Kidney epithelial cell (primary cell): ENCODE measurements around the gene MYO5C. TPM values are rescaled to one million over a fixed set of nuclear protein-coding genes. Genes with fewer than 3 reads are reported as not detected.

Experiments used
- DNase-seq: peaks from one replicate; pipeline ENCODE4 v3.0.0-alpha.2; 2010; ENCODE audit warnings: low read depth
- H3K27me3 ChIP-seq: 2 replicates; pipeline ENCODE4 v1.6.0; 2011; ENCODE audit warnings: low read length; ENCODE audit not compliant: control insufficient read depth, insufficient read depth
- H3K36me3 ChIP-seq: 2 replicates; pipeline ENCODE4 v1.5.1; 2011; ENCODE audit warnings: low read length; ENCODE audit not compliant: control insufficient read depth, insufficient read depth
- H3K4me3 ChIP-seq: 2 replicates; pipeline ENCODE4 v1.5.1; 2011; ENCODE audit warnings: low read depth, mild to moderate bottlenecking, control low read depth, low read length
- total RNA-seq: library from RNA; depleted of rRNA; stranded (reverse); fragments of >200 nt; gene quantifications from 2 replicates; pipeline ENCODE4 v1.2.3, GENCODE V29; 2015
- TF ChIP-seq, protein P1 (sequence below): IDR thresholded peaks from 2 replicates; pipeline ENCODE4 v1.5.1; 2011; ENCODE audit warnings: mild to moderate bottlenecking, moderate library complexity, low read length, control low read depth, inconsistent platforms; ENCODE audit not compliant: insufficient read depth, poor library complexity, severe bottlenecking

The MYO5C gene
- total RNA-seq, 1 donor from 2014 or later: 26.4 TPM

DNA sequence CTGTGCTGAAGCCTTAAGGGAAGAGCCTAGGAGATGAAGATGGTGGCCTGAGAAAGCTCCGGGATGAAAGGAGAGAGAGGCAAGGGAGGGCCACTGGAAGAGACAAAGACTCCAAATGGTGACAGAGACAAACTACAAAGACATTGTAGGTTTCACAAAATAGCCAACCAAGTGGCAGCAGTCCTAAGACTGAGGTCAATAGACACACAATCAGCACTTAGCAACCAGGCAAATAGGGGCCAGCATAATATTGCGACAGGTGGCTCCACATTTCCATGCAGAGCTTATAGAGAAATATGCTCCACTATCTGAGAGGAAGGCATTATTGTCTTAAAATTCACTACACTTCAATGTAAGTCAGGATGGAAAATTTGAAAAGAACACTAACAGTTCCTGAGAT, 22.1 kb upstream of the MYO5C start:
- no peaks in the 10 kb centered on the region for H3K27me3 ChIP-seq
- peaks cover 1% of the 10 kb centered on the region for H3K36me3 ChIP-seq
- TF ChIP-seq, protein P1, sequence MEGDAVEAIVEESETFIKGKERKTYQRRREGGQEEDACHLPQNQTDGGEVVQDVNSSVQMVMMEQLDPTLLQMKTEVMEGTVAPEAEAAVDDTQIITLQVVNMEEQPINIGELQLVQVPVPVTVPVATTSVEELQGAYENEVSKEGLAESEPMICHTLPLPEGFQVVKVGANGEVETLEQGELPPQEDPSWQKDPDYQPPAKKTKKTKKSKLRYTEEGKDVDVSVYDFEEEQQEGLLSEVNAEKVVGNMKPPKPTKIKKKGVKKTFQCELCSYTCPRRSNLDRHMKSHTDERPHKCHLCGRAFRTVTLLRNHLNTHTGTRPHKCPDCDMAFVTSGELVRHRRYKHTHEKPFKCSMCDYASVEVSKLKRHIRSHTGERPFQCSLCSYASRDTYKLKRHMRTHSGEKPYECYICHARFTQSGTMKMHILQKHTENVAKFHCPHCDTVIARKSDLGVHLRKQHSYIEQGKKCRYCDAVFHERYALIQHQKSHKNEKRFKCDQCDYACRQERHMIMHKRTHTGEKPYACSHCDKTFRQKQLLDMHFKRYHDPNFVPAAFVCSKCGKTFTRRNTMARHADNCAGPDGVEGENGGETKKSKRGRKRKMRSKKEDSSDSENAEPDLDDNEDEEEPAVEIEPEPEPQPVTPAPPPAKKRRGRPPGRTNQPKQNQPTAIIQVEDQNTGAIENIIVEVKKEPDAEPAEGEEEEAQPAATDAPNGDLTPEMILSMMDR: no peak
- no peak for DNase-seq
- no peak overlapping the region for H3K4me3 ChIP-seq

GRCh38 chr15:52317022-52317421, 21.4 kb upstream of the MYO5C start:
- H3K36me3 ChIP-seq: peaks cover 1% of the 10 kb centered on the region

DNA sequence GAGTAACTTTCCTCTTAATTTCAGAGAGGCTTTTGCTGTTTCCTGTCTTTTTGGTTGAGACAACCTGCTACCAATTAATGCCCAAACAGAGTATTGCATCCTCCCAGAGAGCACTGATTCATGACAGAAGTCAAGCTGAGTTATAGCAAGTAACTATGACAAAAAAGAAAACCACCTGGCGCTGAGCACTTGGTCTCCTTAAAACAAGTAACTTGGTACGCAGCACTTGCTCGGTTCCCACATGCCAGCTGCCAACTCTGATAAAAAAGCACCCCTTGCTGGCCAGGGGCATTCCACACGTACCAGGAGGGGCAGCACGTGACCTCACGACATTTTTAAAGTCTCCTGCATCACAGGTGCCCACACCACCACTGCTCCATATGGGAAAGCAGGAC, 13.5 kb upstream of the MYO5C start:
- Histone ChIP-seq H3K36me3 (no peaks in the 10 kb centered on the region), H3K27me3 (no peaks in the 10 kb centered on the region), H3K4me3 (no peak overlapping the region)
- TF ChIP-seq, protein P1: no peak
- no peak for DNase-seq

More at GRCh38 chr15:52317022-52317421, 21.4 kb upstream of the MYO5C start:
- Histone ChIP-seq H3K27me3 (no peaks in the 10 kb centered on the region), H3K4me3 (no peak overlapping the region)
- TF ChIP-seq, protein P1: no peak
- DNase-seq: no peak

DNA sequence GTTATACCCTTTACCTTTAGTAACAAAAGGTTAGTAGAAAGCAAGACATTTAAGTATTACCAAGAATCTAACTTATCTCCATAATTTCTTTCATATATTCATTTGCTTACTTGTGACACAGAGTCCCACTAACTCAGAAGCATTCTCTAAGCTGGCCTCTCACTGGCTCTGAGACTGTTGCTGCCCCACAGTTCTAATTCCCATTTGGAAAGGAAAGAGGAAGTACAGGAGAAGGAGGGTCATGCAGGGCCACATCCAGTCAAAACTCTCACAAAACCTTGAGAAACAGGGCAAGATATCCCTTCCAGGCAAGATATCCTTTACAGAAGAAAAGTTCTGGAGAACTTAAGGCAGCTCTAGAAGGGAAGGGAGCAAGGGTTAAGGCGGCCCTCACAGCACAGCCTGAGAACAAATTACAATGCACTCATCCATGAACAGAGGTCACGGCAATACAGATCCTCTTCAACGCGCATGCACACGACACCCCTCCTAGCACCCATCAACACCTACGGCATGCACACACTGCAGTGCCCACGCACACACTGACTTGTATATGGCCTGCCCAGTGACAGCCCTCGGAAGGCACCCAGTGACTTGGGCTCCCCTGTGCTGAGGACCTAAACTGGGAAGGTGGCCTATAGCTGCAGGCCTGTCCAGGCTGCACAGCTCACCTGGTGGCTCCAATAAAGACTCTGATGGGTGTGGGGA, 13.0 kb upstream of the MYO5C start:
- DNase-seq: no peak

GRCh38 chr15:52307847-52308246, 12.2 kb upstream of the MYO5C start:
- Histone ChIP-seq H3K27me3 (no peaks in the 10 kb centered on the region), H3K4me3 (no peak overlapping the region), H3K36me3 (no peaks in the 10 kb centered on the region)
- no peak for DNase-seq
- TF ChIP-seq, protein P1: no peak

More for the DNA sequence above, 13.0 kb upstream of the MYO5C start:
- TF ChIP-seq, protein P1: no peak
- Histone ChIP-seq H3K27me3 (no peaks in the 10 kb centered on the region), H3K4me3 (no peak overlapping the region), H3K36me3 (no peaks in the 10 kb centered on the region)

GRCh38 chr15:52306270-52306669, 10.7 kb upstream of the MYO5C start:
- no peaks in the 10 kb centered on the region for H3K36me3 ChIP-seq
- TF ChIP-seq, protein P1: no peak
- DNase-seq: no peak
- no peak overlapping the region for H3K4me3 ChIP-seq
- H3K27me3 ChIP-seq: no peaks in the 10 kb centered on the region
